CD14-positive monocyte (primary cell): ENCODE data around the gene GPR17. TPM values are rescaled to one million over a fixed set of nuclear protein-coding genes. Genes with fewer than 3 reads are reported as not detected.

ENCODE experiments used
- DNase-seq, 3 donors: peaks; one replicate each; pipeline ENCODE4 v3.0.0-alpha.2; 2011 to 2022
- H2AFZ ChIP-seq: 2 replicates; pipeline ENCODE4 v1.6.0; 2012; ENCODE audit warnings: mild to moderate bottlenecking, low read depth, low read length, inconsistent platforms; ENCODE audit not compliant: insufficient read depth, poor library complexity, severe bottlenecking
- H3K27ac ChIP-seq, 2 donors: 1 replicate in 1 of 2; 2 replicates in 1 of 2; pipeline ENCODE4 v1.5.1; 2012 to 2013; ENCODE audit warnings: low read length in 2 of 2, control low read depth in 1 of 2, inconsistent platforms in 1 of 2, low read depth in 1 of 2, mild to moderate bottlenecking in 1 of 2
- H3K27me3 ChIP-seq, 2 donors: one replicate each; pipeline versions ENCODE4 v1.6.0 to v1.6.1; 2011 to 2013; ENCODE audit warnings: low read length in 2 of 2; ENCODE audit not compliant: control insufficient read depth in 2 of 2, insufficient read depth in 2 of 2
- H3K36me3 ChIP-seq, 2 donors: replicated peaks in 1 of 2; 1 replicate in 1 of 2; 2 replicates in 1 of 2; pipeline versions ENCODE4 v1.5.1 to v1.6.1; 2012 to 2013; ENCODE audit warnings: low read length in 2 of 2, control low read depth in 1 of 2, inconsistent platforms in 1 of 2, mild to moderate bottlenecking in 1 of 2; ENCODE audit not compliant: insufficient read depth in 2 of 2, control insufficient read depth in 1 of 2
- H3K4me1 ChIP-seq, 2 donors: 1 replicate in 1 of 2; 2 replicates in 1 of 2; pipeline versions ENCODE4 v1.5.1 to v1.6.1; 2012 to 2013; ENCODE audit warnings: low read length in 2 of 2, control low read depth in 1 of 2, inconsistent platforms in 1 of 2, mild to moderate bottlenecking in 1 of 2, moderate library complexity in 1 of 2; ENCODE audit not compliant: insufficient read depth in 2 of 2, control insufficient read depth in 1 of 2
- H3K4me2 ChIP-seq: replicated peaks from 2 replicates; pipeline ENCODE3; 2012; ENCODE audit warnings: low read length, moderate library complexity, mild to moderate bottlenecking; ENCODE audit not compliant: poor library complexity, severe bottlenecking; ENCODE audit errors: extremely low read depth
- H3K4me3 ChIP-seq, 3 experiments: fragments of 200-600 bp in 1 of 3; sonication (generic) in 1 of 3; replicated peaks in 1 of 3; 1 replicate in 2 of 3; 2 replicates in 1 of 3; pipeline ENCODE4 v1.5.1; 2011 to 2013; ENCODE audit warnings: low read length in 3 of 3, mild to moderate bottlenecking in 3 of 3, control low read depth in 2 of 3, low read depth in 2 of 3, inconsistent platforms in 1 of 3, moderate library complexity in 1 of 3
- H3K79me2 ChIP-seq: 2 replicates; pipeline ENCODE4 v1.6.0; 2012; ENCODE audit warnings: mild to moderate bottlenecking, control low read depth, inconsistent platforms, low read length, moderate library complexity; ENCODE audit not compliant: insufficient read depth
- H3K9ac ChIP-seq: 2 replicates; pipeline ENCODE4 v1.6.0; 2017; ENCODE audit warnings: low read length, mild to moderate bottlenecking; ENCODE audit not compliant: insufficient read depth, poor library complexity, severe bottlenecking
- H3K9me3 ChIP-seq, 2 donors: replicated peaks in 1 of 2; 1 replicate in 1 of 2; 2 replicates in 1 of 2; pipeline versions ENCODE4 v1.5.1 to v1.6.1; 2012 to 2013; ENCODE audit warnings: low read length in 2 of 2, control low read depth in 1 of 2; ENCODE audit not compliant: control insufficient read depth in 1 of 2, insufficient read depth in 1 of 2
- H4K20me1 ChIP-seq: 2 replicates; pipeline ENCODE4 v1.6.0; 2012; ENCODE audit warnings: mild to moderate bottlenecking, low read length, control low read depth, moderate library complexity; ENCODE audit not compliant: insufficient read depth
- H3K27ac Mint-ChIP-seq, 7 donors: one replicate each; pipeline ENCODE4 v1.8.0; 2020; ENCODE audit warnings: mild to moderate bottlenecking in 7 of 7, mixed read lengths in 7 of 7, moderate library complexity in 6 of 7, inconsistent platforms in 2 of 7
- H3K27me3 Mint-ChIP-seq, 3 donors: one replicate each; pipeline ENCODE4 v1.8.0; 2021 to 2022; ENCODE audit warnings: low read depth in 3 of 3, mild to moderate bottlenecking in 3 of 3, mixed read lengths in 3 of 3, moderate library complexity in 3 of 3, inconsistent platforms in 1 of 3
- H3K36me3 Mint-ChIP-seq, 2 donors: one replicate each; pipeline ENCODE4 v1.8.0; 2020; ENCODE audit warnings: mixed read lengths in 2 of 2, inconsistent platforms in 1 of 2, mild to moderate bottlenecking in 1 of 2
- H3K4me1 Mint-ChIP-seq: one replicate; pipeline ENCODE4 v1.8.0; 2020; ENCODE audit warnings: mild to moderate bottlenecking, mixed read lengths
- H3K4me3 Mint-ChIP-seq, 2 donors: one replicate each; pipeline ENCODE4 v1.8.0; 2020; ENCODE audit warnings: mild to moderate bottlenecking in 2 of 2, mixed read lengths in 2 of 2, moderate library complexity in 1 of 2
- H3K9me3 Mint-ChIP-seq, 7 donors: one replicate each; pipeline ENCODE4 v1.8.0; 2020 to 2022; ENCODE audit warnings: mixed read lengths in 7 of 7, mild to moderate bottlenecking in 6 of 7, moderate library complexity in 6 of 7, inconsistent platforms in 2 of 7
- CTCF ChIP-seq: fragments of 200-600 bp; IDR thresholded peaks from one replicate; pipeline ENCODE4 v1.8.0; 2022; ENCODE audit warnings: antibody characterized with exemption, mild to moderate bottlenecking
- WGBS: methylation state at CpG from one replicate; pipeline ENCODE4 v1.1.5; 2013; ENCODE audit warnings: missing lambda C conversion rate; ENCODE audit not compliant: insufficient coverage; 5-methylcytosine and 5-hydroxymethylcytosine counted together
- intact Hi-C, 2 donors: fragments of 100-400 bp; cut with micrococcal nuclease; formaldehyde crosslinking; loops; one replicate each; pipeline versions ENCODE4 v1.15.0 to v1.15.1; 2023
- polyA plus RNA-seq, 3 donors: library from polyadenylated mRNA; depleted of rRNA in 1 of 3; unstranded in 2 of 3; stranded (reverse) in 1 of 3; fragments of 300-500 nt in 2 of 3; fragments of >200 nt in 1 of 3; fragmentation: Illumina TruSeq in 2 of 3; gene quantifications; 1 replicate in 2 of 3; 2 replicates in 1 of 3; pipeline ENCODE4 v1.2.3, GENCODE V29; 2012 to 2021

The GPR17 gene
- polyA plus RNA-seq, 3 donors: 0.07 TPM; not detected in 2

GRCh38 chr2:127672341-127673224, 26.6 kb downstream of the GPR17 start:
- no peak overlapping the region for H2AFZ ChIP-seq
- H3K9me3 ChIP-seq: peaks cover 5 to 7% of the 10 kb centered on the region in 2 donors
- H3K4me2 ChIP-seq: no peak overlapping the region
- H3K4me3 ChIP-seq: no peak overlapping the region
- Mint-ChIP-seq H3K4me1 (peaks cover 10% of the 10 kb centered on the region), H3K27ac (peak overlapping the region in 2 of 7 donors; percentile 4 to 57), H3K9me3 (peaks cover 0 to 9% (median 8%) of the 10 kb centered on the region in 7 donors), H3K4me3 (peak overlapping the region in 1 of 2 donors; percentile 87), H3K36me3 (peaks cover 3 to 11% of the 10 kb centered on the region in 2 donors), H3K27me3 (peaks cover 64 to 90% (median 67%) of the 10 kb centered on the region in 3 donors)
- WGBS: 83% methylated on average over 19 of the region's 20 CpGs
- H4K20me1 ChIP-seq: no peaks in the 10 kb centered on the region
- H3K27ac ChIP-seq: no peak overlapping the region
- intact Hi-C loops: no loop called here
- H3K79me2 ChIP-seq: no peaks in the 10 kb centered on the region
- H3K36me3 ChIP-seq: no peaks in the 10 kb centered on the region
- DNase-seq: no peak
- H3K27me3 ChIP-seq: peaks cover 21 to 52% of the 10 kb centered on the region in 2 donors
- no peak overlapping the region for H3K9ac ChIP-seq
- TF ChIP-seq CTCF: no peak
- H3K4me1 ChIP-seq: peaks cover 7 to 13% of the 10 kb centered on the region in 2 donors

- no peak for TF ChIP-seq CTCF
- peaks cover 69 to 93% (median 72%) of the 10 kb centered on the region in 3 donors for H3K27me3 Mint-ChIP-seq
- H3K4me1 Mint-ChIP-seq: peaks cover 10% of the 10 kb centered on the region
- H3K4me1 ChIP-seq: peaks cover 7 to 13% of the 10 kb centered on the region in 2 donors
- peaks cover 3 to 11% of the 10 kb centered on the region in 2 donors for H3K36me3 Mint-ChIP-seq
- H3K36me3 ChIP-seq: no peaks in the 10 kb centered on the region
- H3K27me3 ChIP-seq: peaks cover 20 to 60% of the 10 kb centered on the region in 2 donors
- peaks cover 0 to 9% (median 8%) of the 10 kb centered on the region in 7 donors for H3K9me3 Mint-ChIP-seq
- 97% methylated on average over 11 of the region's 17 CpGs for WGBS
- peaks cover 5 to 7% of the 10 kb centered on the region in 2 donors for H3K9me3 ChIP-seq
- no peak overlapping the region for H3K27ac Mint-ChIP-seq
- H3K9ac ChIP-seq: no peak overlapping the region
- no peak overlapping the region for H3K4me2 ChIP-seq
- intact Hi-C loops: no loop called here
- no peaks in the 10 kb centered on the region for H3K79me2 ChIP-seq
- DNase-seq: no peak
- H3K4me3 ChIP-seq: no peak overlapping the region
- H4K20me1 ChIP-seq: no peaks in the 10 kb centered on the region
- no peak overlapping the region for H2AFZ ChIP-seq
- H3K4me3 Mint-ChIP-seq: peak overlapping the region; percentile 37 to 87
- no peak overlapping the region for H3K27ac ChIP-seq
Observed at GRCh38 chr2:127673291-127674069, 27.5 kb downstream of the GPR17 start.
